Activated T-helper 1 cell treated with anti-CD3 and anti-CD28 coated beads, Interleukin-12 subunit alpha, Interleukin-12 subunit beta, Interleukin-2, Interleukin-4 antibody, amounts not matched to agents 30 ng/mL and 10 ng/mL and 1 ng/mL, durations not matched to agents 14 hours and 24 hours and 36 hours (primary cell): ENCODE measurements around the gene MARCKSL1. TPM values are rescaled to one million over a fixed set of nuclear protein-coding genes. Genes with fewer than 3 reads are reported as not detected.

Source experiments
- DNase-seq: peaks from one replicate; pipeline ENCODE4 v3.0.0; 2021; ENCODE audit warnings: low spot score
- H3K27ac Mint-ChIP-seq: one replicate; pipeline ENCODE4 v1.8.0; 2021; ENCODE audit warnings: mild to moderate bottlenecking, mixed read lengths
- H3K27me3 Mint-ChIP-seq: one replicate; pipeline ENCODE4 v1.8.0; 2022; ENCODE audit warnings: mild to moderate bottlenecking, moderate library complexity, mixed read lengths; ENCODE audit not compliant: insufficient read depth
- H3K36me3 Mint-ChIP-seq: one replicate; pipeline ENCODE4 v1.8.0; 2021; ENCODE audit warnings: low read depth, mixed read lengths
- H3K4me1 Mint-ChIP-seq: one replicate; pipeline ENCODE4 v1.8.0; 2021; ENCODE audit warnings: low read depth, mixed read lengths
- H3K4me3 Mint-ChIP-seq: one replicate; pipeline ENCODE4 v1.8.0; 2021; ENCODE audit warnings: mild to moderate bottlenecking, moderate library complexity, mixed read lengths
- H3K9me3 Mint-ChIP-seq: one replicate; pipeline ENCODE4 v1.8.0; 2021; ENCODE audit warnings: mixed read lengths
- intact Hi-C: fragments of 100-400 bp; cut with micrococcal nuclease; formaldehyde crosslinking; loops from one replicate; pipeline ENCODE4 v1.15.1; 2024
- total RNA-seq: library from RNA; stranded (reverse); gene quantifications from 2 replicates; pipeline ENCODE4 v1.2.3, GENCODE V29; 2022

MARCKSL1 gene, protein sequence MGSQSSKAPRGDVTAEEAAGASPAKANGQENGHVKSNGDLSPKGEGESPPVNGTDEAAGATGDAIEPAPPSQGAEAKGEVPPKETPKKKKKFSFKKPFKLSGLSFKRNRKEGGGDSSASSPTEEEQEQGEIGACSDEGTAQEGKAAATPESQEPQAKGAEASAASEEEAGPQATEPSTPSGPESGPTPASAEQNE
- total RNA-seq = 31.6 and 31.8 TPM in 2 replicates

DNA sequence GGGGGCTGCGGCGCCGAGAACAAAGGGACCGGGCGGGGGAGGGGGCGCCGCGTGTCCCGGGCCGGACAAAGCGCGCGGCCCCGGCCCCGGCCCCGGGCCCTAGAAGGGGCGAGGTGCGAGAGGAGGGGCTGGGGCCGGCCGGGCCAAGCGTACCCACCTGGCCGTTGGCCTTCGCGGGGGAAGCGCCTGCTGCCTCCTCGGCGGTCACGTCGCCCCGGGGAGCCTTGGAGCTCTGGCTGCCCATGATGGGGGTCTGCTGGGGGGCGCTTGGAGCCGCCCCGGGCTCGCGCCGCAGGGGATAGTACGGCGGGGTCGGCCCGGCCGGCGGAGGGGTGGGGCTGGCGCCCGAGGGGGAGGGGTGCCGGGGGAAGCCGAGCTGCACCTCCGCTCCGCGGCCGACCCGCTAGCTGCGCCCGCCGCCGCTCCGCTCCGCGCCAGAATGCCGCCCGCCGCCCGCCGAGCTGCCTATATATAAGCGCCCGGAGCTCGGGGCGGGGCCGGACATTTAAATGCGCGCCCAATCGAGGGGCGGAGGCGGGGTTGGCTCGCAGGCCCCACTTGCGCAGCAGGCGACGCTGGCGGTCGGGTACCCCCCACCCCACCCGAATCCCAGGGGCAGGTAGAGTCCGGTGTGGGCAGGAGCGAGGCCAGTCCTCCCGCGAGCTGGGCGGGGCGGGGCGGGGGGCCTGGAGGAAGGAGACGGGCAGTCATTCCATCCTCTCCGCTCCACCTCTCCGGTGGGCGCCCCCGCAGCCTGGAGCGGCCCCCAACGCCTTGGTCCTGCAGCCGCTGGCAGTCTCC, at the start of gene MARCKSL1:
MARCKSL1 (minus strand) TSS at position 444 of the 801 bp plus-strand sequence; CDS start at position 244, 200 bp downstream.
- H3K4me3 Mint-ChIP-seq = peak within 1 kb of the TSS; percentile 88
- peaks cover 52% of the 10 kb centered on the region for H3K4me1 Mint-ChIP-seq
- no peaks in the 10 kb centered on the region for H3K27me3 Mint-ChIP-seq
- H3K36me3 Mint-ChIP-seq = peaks cover 21% of the 10 kb centered on the region
- DNase-seq = peak; percentile 80
- H3K9me3 Mint-ChIP-seq = no peaks in the 10 kb centered on the region
- intact Hi-C loops = loop anchor here (2.0 to 10.0 kb wide), 5 partner anchors 15 to 401 kb away; partner anchors contain the start of genes LCK, PTP4A2 and TMEM39B
- H3K27ac Mint-ChIP-seq = peak within 1 kb of the TSS; percentile 67

DNA sequence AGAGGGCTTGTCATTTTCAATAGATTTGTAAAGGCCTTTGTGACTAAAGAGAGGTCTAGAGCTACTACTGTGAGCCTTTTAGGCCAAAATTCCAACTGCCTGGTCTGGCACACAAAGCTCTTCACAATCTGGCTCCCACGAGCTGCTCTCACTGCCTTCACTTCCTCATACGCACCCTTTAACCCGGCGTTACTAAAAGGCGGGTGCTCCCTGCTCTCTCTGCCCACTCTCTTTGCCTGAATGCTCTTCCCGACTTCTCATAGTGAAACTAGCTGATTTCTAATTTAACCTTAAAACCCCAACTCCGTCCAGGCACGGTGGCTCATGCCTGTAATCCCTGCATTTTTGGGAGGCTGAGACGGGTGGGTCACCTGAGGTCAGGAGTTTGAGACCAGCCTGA, 44.0 kb upstream of the MARCKSL1 start:
- intact Hi-C loops = no loop called here
- H3K27me3 Mint-ChIP-seq = no peaks in the 10 kb centered on the region
- H3K27ac Mint-ChIP-seq = no peak overlapping the region
- H3K4me3 Mint-ChIP-seq = no peak overlapping the region
- no peaks in the 10 kb centered on the region for H3K9me3 Mint-ChIP-seq
- H3K36me3 Mint-ChIP-seq = peaks cover 31% of the 10 kb centered on the region
- H3K4me1 Mint-ChIP-seq = no peaks in the 10 kb centered on the region
- no peak for DNase-seq

DNA sequence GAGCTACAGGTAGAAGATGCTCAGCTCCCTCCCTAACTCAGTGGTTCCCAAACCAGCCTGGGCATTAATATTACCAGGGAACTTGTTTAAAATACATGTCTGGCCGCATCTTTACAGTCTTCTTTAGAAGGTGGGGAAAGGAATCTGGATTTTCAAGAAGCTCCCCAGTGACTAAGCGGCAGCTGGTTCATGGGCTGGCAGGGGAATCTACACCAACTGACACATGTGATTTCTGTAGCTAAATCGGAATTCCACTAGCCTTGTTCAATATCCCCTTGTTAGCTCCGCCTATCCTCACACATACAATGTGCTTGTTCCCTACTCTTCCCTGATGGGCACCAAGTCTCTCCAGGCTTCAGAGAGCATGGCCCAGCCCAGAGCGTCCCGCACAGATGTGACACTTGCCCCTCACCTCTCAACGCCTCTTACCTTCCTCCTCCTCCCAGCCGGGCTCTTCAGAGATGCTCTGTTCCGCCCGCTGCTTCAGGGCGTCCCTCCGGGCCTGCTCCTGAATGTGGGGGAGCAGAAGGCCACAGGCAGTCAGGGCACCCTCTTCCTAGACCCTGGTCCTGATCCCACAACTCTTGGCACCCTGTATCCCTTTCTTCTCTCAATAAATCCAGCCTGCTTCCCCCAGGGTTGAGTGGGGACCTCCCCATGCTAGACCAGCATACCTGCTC, 41.6 kb upstream of the MARCKSL1 start:
- intact Hi-C loops = no loop called here
- Mint-ChIP-seq H3K4me3 (no peak overlapping the region), H3K27me3 (no peaks in the 10 kb centered on the region), H3K27ac (no peak overlapping the region), H3K9me3 (no peaks in the 10 kb centered on the region), H3K4me1 (peaks cover 7% of the 10 kb centered on the region), H3K36me3 (peaks cover 35% of the 10 kb centered on the region)
- DNase-seq = no peak

DNA sequence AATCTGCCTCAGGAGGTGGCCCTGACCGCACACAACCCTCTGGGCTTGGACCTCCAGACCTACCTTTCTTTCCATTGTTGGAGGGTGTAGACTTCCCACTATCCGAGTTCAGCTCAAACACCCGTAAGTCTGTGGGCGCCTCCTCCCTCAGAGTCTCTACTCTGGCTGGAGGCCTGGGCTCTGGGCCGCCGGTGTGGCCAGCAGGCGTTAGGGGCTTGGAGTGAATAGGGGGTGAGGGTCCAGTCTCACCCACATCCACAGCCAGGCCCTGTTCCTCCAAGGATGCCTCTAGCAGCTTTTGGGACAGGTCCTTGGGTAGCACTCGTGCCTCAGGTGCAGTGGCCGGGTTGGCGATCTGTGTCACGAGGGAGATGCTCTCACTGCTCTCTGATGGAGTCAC, 40.2 kb upstream of the MARCKSL1 start:
- Mint-ChIP-seq H3K27me3 (no peaks in the 10 kb centered on the region), H3K36me3 (peaks cover 43% of the 10 kb centered on the region), H3K27ac (no peak overlapping the region), H3K9me3 (no peaks in the 10 kb centered on the region), H3K4me3 (no peak overlapping the region), H3K4me1 (peaks cover 21% of the 10 kb centered on the region)
- intact Hi-C loops = no loop called here
- no peak for DNase-seq

DNA sequence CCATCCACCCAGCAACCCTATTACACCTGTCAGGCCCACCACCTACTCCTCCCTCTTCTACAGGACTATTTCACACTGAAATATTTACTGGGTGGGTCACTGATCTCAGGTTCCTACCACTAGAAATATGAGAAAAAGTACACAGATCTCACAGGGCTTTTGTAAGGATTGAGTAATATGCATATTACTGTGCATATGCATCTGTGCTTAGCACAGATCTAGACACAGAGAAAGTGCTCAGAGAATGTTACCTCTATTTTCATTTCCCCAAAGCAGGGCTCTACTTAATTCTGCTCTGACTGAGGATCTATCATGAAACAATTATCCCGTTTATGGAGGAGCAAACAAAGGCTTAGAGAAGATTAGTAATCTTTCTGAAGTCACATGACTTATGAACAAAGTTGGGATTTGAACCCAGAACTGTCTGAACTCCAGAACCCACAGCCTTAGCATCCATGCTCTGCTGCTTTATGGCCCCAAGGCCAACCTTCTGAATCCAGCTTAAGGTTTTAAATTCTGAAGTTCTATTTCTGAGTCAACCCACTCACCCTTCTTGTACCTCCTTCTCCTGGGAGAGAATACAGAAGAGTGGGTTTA, 38.1 kb upstream of the MARCKSL1 start:
- Mint-ChIP-seq H3K9me3 (no peaks in the 10 kb centered on the region), H3K27me3 (no peaks in the 10 kb centered on the region), H3K27ac (no peak overlapping the region), H3K4me3 (no peak overlapping the region), H3K36me3 (peaks cover 38% of the 10 kb centered on the region), H3K4me1 (peaks cover 21% of the 10 kb centered on the region)
- intact Hi-C loops = loop anchor here (5.0 kb wide), 1 partner anchor 52 kb away; no protein-coding TSS in a partner anchor
- no peak for DNase-seq

DNA sequence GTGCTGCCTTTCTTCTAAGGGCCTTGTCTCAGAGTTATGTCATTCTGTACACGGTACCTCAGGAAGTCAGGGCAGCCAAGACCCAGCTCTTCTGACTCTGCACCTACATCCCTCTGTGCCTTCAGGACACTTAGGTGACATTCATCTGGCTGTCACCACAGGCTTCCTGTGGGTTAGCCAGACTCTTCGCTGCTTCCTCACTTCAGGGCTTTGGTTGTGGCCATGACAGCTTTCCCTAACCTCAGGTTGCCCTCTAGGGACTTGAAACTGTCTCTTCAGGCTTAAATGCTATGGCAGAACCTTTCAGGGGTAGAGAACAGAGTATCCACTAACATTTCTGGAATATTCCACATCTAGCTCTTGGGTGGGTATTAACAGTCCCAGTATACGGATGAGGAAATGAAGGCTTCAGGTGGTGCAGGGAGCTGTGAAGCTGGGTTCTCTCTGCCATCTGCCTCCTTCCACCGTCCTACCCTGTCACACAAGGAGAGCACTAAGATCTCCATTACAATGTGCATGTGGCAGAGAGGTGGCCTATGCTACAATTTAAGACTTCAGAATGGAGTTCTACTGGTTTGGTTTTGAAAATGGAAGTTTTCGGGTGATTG, 36.2 kb upstream of the MARCKSL1 start:
- H3K27ac Mint-ChIP-seq = no peak overlapping the region
- intact Hi-C loops = loop anchor here (1.0 to 5.0 kb wide), 3 partner anchors 35 to 157 kb away; no protein-coding TSS in a partner anchor
- H3K4me3 Mint-ChIP-seq = no peak overlapping the region
- no peaks in the 10 kb centered on the region for H3K27me3 Mint-ChIP-seq
- H3K9me3 Mint-ChIP-seq = no peaks in the 10 kb centered on the region
- peak; percentile 66 for DNase-seq
- peaks cover 21% of the 10 kb centered on the region for H3K4me1 Mint-ChIP-seq
- peaks cover 36% of the 10 kb centered on the region for H3K36me3 Mint-ChIP-seq

DNA sequence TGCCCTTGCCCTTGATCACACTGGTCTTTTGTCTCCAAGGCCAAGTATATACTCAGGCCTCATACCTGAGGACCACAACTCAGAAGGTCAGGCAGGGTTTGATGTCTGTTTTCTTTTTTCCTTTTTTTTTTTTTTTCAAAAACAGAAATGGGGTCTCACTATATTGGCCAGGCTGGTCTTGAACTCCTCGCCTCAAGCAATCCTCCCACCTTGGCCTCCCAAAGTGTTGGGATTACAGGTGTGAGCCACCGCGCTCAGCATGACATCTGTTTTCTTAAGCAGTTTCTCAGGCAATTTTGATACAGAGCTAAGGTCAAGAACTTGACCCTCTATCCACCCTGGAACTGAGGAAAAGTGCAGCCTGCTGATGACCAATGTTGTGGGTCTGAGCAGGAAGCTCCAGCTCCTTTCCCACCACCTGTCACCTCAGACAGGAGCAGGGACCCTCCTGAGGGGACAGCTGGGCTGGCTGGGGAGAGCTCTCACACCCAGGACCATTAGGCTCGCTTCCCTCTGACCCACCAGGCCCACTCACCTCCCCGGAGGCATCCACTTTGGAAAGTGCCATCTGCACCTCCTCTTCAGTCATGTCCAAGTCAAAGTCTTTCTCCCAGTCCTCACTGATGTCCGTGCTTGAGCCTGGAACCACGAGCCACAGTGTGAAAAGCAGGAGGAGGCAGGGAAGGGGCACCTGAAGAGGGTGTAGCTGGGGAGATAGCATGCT, 32.0 kb upstream of the MARCKSL1 start:
- intact Hi-C loops = no loop called here
- peaks cover 17% of the 10 kb centered on the region for H3K4me1 Mint-ChIP-seq
- no peak for DNase-seq
- H3K9me3 Mint-ChIP-seq = no peaks in the 10 kb centered on the region
- H3K27me3 Mint-ChIP-seq = no peaks in the 10 kb centered on the region
- H3K4me3 Mint-ChIP-seq = no peak overlapping the region
- no peak overlapping the region for H3K27ac Mint-ChIP-seq
- peaks cover 28% of the 10 kb centered on the region for H3K36me3 Mint-ChIP-seq

DNA sequence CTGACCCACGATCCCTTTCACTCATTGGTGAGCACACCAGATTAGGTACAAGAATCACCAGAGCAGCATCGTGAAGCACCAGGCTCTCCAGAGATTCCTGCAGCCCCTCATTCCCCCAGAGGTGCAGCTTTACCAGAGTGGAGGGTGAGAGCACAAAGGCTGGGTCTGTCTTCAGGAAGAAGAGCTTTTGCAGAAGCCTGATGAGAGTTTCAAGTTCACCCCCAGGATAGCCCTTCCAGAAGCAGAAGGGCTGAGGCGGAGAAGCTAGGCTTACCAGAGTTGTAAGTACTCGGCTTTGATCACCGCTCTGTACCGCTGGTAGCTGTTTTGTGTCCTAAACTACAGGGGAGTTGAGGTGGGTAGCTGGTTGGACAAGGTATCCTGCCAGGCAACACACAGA, 29.4 kb upstream of the MARCKSL1 start:
- peaks cover 30% of the 10 kb centered on the region for H3K36me3 Mint-ChIP-seq
- no peak overlapping the region for H3K27ac Mint-ChIP-seq
- H3K4me3 Mint-ChIP-seq = no peak overlapping the region
- no peak for DNase-seq
- intact Hi-C loops = no loop called here
- peaks cover 10% of the 10 kb centered on the region for H3K4me1 Mint-ChIP-seq
- H3K27me3 Mint-ChIP-seq = peaks cover 6% of the 10 kb centered on the region
- no peaks in the 10 kb centered on the region for H3K9me3 Mint-ChIP-seq

DNA sequence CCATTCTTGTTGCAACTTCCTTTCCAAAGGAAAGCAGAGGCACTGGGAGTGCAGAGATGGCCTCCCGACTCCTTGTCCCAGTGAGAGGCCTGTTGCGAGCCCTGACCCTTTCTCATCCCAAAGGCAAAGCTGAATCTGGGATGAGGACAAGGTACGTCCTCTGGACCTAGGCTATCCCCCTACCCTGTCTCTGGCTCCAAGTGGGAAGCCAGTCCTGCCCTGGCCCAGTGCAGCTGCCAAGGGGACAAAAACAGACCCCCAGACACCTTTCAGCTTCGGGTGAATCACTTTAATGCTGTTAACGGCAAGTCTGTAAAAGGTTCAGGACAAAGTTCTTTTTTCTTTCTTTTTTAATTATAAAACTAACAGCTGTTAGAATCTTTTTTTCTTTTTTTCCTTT, 28.8 kb upstream of the MARCKSL1 start:
- intact Hi-C loops = no loop called here

DNA sequence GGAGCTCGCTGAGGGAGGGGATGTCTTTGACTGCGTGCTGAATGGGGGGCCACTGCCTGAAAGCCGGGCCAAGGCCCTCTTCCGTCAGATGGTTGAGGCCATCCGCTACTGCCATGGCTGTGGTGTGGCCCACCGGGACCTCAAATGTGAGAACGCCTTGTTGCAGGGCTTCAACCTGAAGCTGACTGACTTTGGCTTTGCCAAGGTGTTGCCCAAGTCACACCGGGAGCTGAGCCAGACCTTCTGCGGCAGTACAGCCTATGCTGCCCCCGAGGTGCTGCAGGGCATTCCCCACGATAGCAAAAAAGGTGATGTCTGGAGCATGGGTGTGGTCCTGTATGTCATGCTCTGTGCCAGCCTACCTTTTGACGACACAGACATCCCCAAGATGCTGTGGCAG, 27.7 kb upstream of the MARCKSL1 start:
- H3K4me3 Mint-ChIP-seq = no peak overlapping the region

More for the DNA sequence above, 28.8 kb upstream of the MARCKSL1 start:
- Mint-ChIP-seq H3K36me3 (peaks cover 30% of the 10 kb centered on the region), H3K27me3 (peaks cover 6% of the 10 kb centered on the region), H3K9me3 (no peaks in the 10 kb centered on the region), H3K4me3 (no peak overlapping the region), H3K4me1 (peaks cover 14% of the 10 kb centered on the region), H3K27ac (no peak overlapping the region)
- DNase-seq = no peak

DNA sequence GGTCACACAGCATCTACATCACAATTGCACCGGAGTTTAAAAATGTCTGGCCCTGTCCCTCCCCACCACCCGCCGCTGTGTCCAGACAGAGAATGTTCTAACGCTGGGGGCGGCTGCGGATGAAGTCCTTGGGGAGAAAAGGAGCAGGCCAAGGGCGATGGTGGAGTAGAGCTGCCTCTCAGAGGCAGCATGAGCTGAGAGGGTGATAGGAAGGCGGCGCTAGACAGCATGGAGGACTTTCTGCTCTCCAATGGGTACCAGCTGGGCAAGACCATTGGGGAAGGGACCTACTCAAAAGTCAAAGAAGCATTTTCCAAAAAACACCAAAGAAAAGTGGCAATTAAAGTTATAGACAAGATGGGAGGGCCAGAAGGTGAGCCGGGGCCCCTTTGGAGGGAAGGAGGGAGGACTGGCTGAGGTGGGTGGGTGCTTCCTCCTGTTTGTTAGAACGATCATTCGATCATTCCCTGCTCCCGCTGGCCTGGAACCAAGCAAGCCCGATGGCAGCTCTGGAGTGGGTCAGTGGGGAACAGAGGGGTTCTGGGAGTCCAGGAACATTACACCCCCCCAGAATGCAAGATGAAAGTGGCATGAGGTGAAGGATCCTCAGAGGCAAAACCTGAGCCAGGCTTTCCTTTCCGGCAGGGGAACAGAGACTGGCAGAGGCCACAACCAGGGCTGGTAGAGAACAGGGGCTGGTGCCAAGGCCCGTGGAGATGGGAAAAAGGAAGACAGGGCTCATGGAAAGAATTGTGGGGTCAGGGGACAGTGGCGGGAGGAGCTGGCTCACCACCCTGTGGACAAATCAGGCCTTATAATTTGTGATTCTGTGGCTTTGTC, 26.7 kb upstream of the MARCKSL1 start, which contains the start of the genes FAM229A and TSSK3:
FAM229A (minus strand) TSS at position 12 of the 840 bp plus-strand sequence. CDS start 394 bp downstream, outside the sequence.
TSSK3 (plus strand) TSS at position 66 of the 840 bp plus-strand sequence; CDS start at position 229, 163 bp downstream.
- Mint-ChIP-seq H3K4me1 (peaks cover 17% of the 10 kb centered on the region), H3K4me3 (no peak within 1 kb of the TSS), H3K36me3 (peaks cover 24% of the 10 kb centered on the region), H3K27me3 (peaks cover 6% of the 10 kb centered on the region), H3K9me3 (no peaks in the 10 kb centered on the region), H3K27ac (no peak within 1 kb of the TSS)
- intact Hi-C loops = no loop called here
- no peak for DNase-seq

More for the DNA sequence above, 27.7 kb upstream of the MARCKSL1 start:
- peaks cover 26% of the 10 kb centered on the region for H3K36me3 Mint-ChIP-seq
- H3K27me3 Mint-ChIP-seq = peaks cover 6% of the 10 kb centered on the region
- no peaks in the 10 kb centered on the region for H3K9me3 Mint-ChIP-seq
- H3K27ac Mint-ChIP-seq = no peak overlapping the region
- intact Hi-C loops = no loop called here
- peaks cover 17% of the 10 kb centered on the region for H3K4me1 Mint-ChIP-seq
- no peak for DNase-seq
